Suprapubic skin (tissue), 3 donors: Measurements from ENCODE around the gene CCNQ.

ENCODE experiments used
- POLR2AphosphoS5 ChIP-seq, 3 donors: sonication (generic); formaldehyde crosslinking; IDR thresholded peaks; one replicate each; pipeline ENCODE4 v1.6.1; 2017; ENCODE audit warnings: antibody characterized with exemption in 3 of 3
- TF ChIP-seq, protein P1 (sequence below), 2 donors: fragments of 200-600 bp in 1 of 2; fragments of 450-650 bp in 1 of 2; sonication (generic) in 1 of 2; IDR thresholded peaks; one replicate each; pipeline ENCODE4 v1.5.1; 2016 to 2019; ENCODE audit warnings: antibody characterized with exemption in 2 of 2, mild to moderate bottlenecking in 1 of 2, moderate library complexity in 1 of 2

DNA sequence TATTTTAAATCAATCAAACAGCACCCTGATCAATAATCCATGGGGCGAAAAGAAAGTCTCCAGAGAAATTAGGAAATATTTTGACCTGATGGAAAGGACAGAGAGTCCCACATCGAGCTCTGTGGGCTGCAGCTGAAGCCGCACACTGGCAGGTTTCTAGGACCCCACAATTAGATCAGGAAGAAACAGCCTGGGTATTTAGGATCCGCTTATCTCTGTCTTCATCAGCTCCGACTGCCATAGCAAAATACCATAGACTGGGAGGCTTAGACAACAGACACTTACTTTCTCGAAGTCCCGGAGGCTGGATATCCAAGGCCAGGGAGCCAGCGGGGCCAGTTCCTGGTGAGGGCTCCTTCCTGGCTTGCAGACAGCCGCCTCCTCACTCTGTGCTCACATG is 36.4 kb downstream of the CCNQ start:
- TF ChIP-seq, protein P1, sequence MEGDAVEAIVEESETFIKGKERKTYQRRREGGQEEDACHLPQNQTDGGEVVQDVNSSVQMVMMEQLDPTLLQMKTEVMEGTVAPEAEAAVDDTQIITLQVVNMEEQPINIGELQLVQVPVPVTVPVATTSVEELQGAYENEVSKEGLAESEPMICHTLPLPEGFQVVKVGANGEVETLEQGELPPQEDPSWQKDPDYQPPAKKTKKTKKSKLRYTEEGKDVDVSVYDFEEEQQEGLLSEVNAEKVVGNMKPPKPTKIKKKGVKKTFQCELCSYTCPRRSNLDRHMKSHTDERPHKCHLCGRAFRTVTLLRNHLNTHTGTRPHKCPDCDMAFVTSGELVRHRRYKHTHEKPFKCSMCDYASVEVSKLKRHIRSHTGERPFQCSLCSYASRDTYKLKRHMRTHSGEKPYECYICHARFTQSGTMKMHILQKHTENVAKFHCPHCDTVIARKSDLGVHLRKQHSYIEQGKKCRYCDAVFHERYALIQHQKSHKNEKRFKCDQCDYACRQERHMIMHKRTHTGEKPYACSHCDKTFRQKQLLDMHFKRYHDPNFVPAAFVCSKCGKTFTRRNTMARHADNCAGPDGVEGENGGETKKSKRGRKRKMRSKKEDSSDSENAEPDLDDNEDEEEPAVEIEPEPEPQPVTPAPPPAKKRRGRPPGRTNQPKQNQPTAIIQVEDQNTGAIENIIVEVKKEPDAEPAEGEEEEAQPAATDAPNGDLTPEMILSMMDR (IDR thresholded peaks at IDR 0.05) = no peak
- no peak for TF ChIP-seq POLR2AphosphoS5 (IDR thresholded peaks at IDR 0.05)
